Prostate gland (tissue), 2 donors: ENCODE data around the gene FAM234A. TPM values are rescaled to one million over a fixed set of nuclear protein-coding genes. Genes with fewer than 3 reads are reported as not detected.

Experiments used
- DNase-seq: peaks from one replicate; pipeline ENCODE4 v3.0.0-alpha.2; 2019; ENCODE audit warnings: low spot score
- H3K27ac ChIP-seq, 2 donors: fragments of 200-600 bp; sonication (generic); 2 replicates each; pipeline ENCODE4 v1.5.1; 2017 to 2019
- H3K27me3 ChIP-seq: fragments of 200-600 bp; sonication (generic); replicated peaks from 2 replicates; pipeline ENCODE4 v1.5.1; 2019; ENCODE audit not compliant: insufficient read depth
- H3K36me3 ChIP-seq, 2 donors: fragments of 200-600 bp; sonication (generic); 1 replicate in 1 of 2; 2 replicates in 1 of 2; pipeline versions ENCODE4 v1.5.1 to v1.8.1; 2017 to 2019
- H3K4me1 ChIP-seq: fragments of 200-600 bp; sonication (generic); replicated peaks from 2 replicates; pipeline ENCODE4 v1.5.1; 2019
- H3K4me3 ChIP-seq, 2 donors: fragments of 200-600 bp; sonication (generic); 2 replicates each; pipeline ENCODE4 v1.5.1; 2017 to 2019
- H3K9me3 ChIP-seq: fragments of 200-600 bp; sonication (generic); 2 replicates; pipeline ENCODE4 v1.5.1; 2017
- POLR2A ChIP-seq: fragments of 450-650 bp; IDR thresholded peaks from one replicate; pipeline ENCODE4 v1.6.1; 2016; ENCODE audit warnings: antibody characterized with exemption, mild to moderate bottlenecking
- POLR2AphosphoS5 ChIP-seq: sonication (generic); formaldehyde crosslinking; IDR thresholded peaks from one replicate; pipeline ENCODE4 v1.6.1; 2017; ENCODE audit warnings: antibody characterized with exemption
- WGBS: methylation state at CpG from one replicate; pipeline ENCODE4 v1.1.5; 2018; 5-methylcytosine and 5-hydroxymethylcytosine counted together
- intact Hi-C: fragments of 100-400 bp; cut with DNase I; formaldehyde crosslinking; loops from one replicate; pipeline ENCODE4 v1.14.2; 2022
- total RNA-seq, 2 donors: library from RNA; depleted of rRNA; stranded (reverse); fragments of >200 nt; gene quantifications; one replicate each; pipeline ENCODE4 v1.1.0, GENCODE V29; 2016
- TF ChIP-seq, protein P1 (sequence below), 4 experiments: fragments of 200-600 bp in 2 of 4; fragments of 450-650 bp in 2 of 4; sonication (generic) in 2 of 4; IDR thresholded peaks; 1 replicate in 3 of 4; 2 replicates in 1 of 4; pipeline ENCODE4 v1.5.1; 2016 to 2019; ENCODE audit warnings: antibody characterized with exemption in 4 of 4, mild to moderate bottlenecking in 2 of 4, moderate library complexity in 2 of 4

Gene FAM234A
- total RNA-seq, 2 donors from 2014 or later, result 83.8 to 114 TPM

DNA sequence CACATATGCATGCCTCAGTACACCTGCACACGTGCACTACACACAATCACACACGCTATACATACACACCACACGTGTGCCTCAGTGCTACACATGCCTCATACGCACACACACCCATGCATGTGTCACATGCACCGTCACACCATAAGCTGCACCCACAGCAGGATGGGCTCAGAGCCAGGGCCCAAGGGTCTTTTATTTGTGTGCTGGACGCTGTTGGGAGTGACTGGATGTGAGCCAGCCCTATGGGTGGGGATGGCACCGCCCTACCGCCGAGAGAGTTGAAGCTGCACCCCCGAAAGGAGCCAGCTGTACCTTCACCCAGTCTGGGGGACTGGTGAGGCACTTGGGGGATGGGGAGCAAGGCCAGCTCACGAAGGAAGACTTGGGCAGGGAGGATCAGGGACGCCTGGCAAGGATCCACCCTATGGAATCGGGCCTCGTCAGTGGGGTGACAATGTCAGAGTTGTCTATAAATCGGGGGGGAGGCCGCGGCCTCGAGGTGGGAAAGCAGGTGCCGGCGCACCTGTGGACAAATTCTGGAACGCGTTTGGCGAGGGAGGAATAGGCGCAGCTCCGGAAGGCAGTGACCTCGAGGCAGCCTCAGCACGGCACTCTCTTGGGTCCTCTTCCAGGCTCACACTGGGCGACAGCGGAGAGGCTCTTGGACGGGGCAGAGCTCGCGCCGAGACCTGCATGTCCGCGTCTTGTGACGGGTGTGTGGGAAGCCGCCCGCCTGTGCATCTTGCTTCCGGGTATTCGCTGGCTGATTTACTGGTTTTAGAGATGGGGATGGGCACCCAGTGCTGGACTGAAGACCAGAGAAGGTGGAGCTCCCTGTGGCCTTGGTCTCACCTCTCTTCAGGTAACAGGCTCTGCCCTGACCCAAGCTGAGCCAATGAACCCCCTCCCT, 33.8 kb downstream of the FAM234A start:
- TF ChIP-seq POLR2A, result no peak
- no peak for TF ChIP-seq POLR2AphosphoS5
- TF ChIP-seq, protein P1, sequence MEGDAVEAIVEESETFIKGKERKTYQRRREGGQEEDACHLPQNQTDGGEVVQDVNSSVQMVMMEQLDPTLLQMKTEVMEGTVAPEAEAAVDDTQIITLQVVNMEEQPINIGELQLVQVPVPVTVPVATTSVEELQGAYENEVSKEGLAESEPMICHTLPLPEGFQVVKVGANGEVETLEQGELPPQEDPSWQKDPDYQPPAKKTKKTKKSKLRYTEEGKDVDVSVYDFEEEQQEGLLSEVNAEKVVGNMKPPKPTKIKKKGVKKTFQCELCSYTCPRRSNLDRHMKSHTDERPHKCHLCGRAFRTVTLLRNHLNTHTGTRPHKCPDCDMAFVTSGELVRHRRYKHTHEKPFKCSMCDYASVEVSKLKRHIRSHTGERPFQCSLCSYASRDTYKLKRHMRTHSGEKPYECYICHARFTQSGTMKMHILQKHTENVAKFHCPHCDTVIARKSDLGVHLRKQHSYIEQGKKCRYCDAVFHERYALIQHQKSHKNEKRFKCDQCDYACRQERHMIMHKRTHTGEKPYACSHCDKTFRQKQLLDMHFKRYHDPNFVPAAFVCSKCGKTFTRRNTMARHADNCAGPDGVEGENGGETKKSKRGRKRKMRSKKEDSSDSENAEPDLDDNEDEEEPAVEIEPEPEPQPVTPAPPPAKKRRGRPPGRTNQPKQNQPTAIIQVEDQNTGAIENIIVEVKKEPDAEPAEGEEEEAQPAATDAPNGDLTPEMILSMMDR (IDR thresholded peaks at IDR 0.05), result no peak
- Histone ChIP-seq H3K27ac (no peak overlapping the region), H3K36me3 (peaks cover 0 to 8% of the 10 kb centered on the region in 2 donors), H3K9me3 (no peaks in the 10 kb centered on the region), H3K4me1 (no peaks in the 10 kb centered on the region), H3K4me3 (no peak overlapping the region), H3K27me3 (no peaks in the 10 kb centered on the region)
- intact Hi-C loops, result no loop called here
- peak; percentile 33 for DNase-seq
- WGBS, result 52% methylated on average over 40 of the region's 40 CpGs

DNA sequence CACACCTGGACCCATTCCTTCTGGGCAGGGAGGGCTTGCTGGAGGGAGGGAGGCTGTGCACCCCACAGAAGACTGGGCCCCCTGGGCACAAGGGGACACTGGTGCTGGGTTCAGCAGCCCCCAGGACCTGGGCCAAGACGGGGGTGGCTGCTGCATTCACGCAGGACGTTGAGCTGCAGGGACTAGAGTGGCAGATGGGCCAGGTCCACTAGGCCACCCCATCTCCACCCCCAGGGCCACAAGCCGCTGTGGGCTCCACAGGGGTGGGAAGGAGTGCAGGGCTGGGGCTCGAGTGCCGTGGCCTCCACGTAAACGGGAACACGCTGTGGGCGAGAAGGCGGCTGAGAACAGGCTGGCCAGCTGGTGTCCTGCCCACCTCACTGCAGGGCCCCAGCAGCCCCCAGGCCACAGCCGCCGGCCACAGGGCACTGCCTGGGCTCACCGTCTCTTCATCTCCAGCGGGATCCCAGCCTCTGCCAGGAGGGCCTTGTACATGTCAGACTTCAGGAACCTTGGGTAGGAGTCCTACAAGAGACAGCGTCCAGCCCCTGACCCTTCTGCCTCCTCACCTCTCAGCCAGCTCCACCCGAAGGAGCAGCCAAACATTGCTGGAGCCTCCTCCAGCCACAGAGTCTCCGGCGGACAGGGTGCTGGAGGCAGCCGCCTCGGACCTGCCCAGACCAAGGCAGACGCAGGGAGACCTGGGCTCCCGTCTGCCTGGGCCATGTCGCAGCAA, 34.6 kb downstream of the FAM234A start:
- Histone ChIP-seq H3K27ac (no peak overlapping the region), H3K27me3 (no peaks in the 10 kb centered on the region), H3K4me3 (no peak overlapping the region), H3K36me3 (no peaks in the 10 kb centered on the region), H3K9me3 (no peaks in the 10 kb centered on the region), H3K4me1 (no peaks in the 10 kb centered on the region)
- no peak for DNase-seq
- intact Hi-C loops, result no loop called here
- WGBS, result 79% methylated on average over 24 of the region's 24 CpGs
- TF ChIP-seq POLR2AphosphoS5, result no peak
- no peak for TF ChIP-seq POLR2A
- TF ChIP-seq, protein P1 (IDR thresholded peaks at IDR 0.05), result no peak

DNA sequence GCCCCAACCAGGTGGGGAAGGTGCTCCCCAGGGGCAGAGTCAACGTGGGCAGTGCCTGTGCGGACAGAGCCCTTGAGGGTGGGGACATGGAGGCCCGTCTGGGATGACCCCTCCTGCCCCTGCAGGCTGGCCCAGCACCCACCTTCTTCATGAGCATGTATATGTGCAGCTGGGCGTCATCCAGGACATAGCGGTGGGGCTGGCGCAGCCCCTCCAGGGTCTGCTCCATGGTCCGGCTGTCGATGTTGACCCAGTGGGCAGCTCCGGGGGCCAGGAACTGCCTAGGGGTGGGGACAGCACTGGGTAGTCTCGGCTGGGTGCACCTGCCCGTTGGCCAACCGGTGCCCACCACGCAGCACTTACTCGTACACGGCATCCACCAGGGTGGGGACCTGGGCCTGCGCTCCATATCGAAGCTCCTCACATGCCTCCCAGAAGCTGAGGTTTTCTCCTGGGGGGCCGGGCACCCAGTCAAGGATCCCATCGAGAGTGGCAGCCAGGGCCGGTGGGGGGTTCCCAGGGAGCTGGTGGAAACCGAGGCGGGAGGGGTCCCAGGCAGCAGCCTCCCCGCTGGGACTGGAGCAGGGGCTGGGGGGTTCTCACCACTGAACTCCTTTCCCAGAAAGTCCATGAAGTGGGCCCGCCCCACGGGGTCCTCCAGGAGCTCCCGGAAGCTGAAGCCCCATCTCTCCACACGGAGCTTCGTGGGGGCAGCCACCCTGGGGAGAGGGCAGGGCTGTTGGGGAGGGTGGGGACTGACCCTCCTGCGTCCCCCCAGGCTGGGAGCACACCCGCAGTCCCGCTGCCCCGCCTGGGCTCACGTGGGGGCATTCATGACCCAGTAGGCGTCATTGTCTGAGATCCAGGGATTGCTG, 36.0 kb downstream of the FAM234A start:
- Histone ChIP-seq H3K4me1 (peaks cover 4% of the 10 kb centered on the region), H3K4me3 (no peak overlapping the region), H3K27ac (no peak overlapping the region), H3K9me3 (no peaks in the 10 kb centered on the region), H3K27me3 (no peaks in the 10 kb centered on the region), H3K36me3 (no peaks in the 10 kb centered on the region)
- no peak for DNase-seq
- no peak for TF ChIP-seq POLR2A
- TF ChIP-seq, protein P1 (IDR thresholded peaks at IDR 0.05), result no peak
- TF ChIP-seq POLR2AphosphoS5, result no peak
- WGBS, result 88% methylated on average over 34 of the region's 34 CpGs
- intact Hi-C loops, result no loop called here

DNA sequence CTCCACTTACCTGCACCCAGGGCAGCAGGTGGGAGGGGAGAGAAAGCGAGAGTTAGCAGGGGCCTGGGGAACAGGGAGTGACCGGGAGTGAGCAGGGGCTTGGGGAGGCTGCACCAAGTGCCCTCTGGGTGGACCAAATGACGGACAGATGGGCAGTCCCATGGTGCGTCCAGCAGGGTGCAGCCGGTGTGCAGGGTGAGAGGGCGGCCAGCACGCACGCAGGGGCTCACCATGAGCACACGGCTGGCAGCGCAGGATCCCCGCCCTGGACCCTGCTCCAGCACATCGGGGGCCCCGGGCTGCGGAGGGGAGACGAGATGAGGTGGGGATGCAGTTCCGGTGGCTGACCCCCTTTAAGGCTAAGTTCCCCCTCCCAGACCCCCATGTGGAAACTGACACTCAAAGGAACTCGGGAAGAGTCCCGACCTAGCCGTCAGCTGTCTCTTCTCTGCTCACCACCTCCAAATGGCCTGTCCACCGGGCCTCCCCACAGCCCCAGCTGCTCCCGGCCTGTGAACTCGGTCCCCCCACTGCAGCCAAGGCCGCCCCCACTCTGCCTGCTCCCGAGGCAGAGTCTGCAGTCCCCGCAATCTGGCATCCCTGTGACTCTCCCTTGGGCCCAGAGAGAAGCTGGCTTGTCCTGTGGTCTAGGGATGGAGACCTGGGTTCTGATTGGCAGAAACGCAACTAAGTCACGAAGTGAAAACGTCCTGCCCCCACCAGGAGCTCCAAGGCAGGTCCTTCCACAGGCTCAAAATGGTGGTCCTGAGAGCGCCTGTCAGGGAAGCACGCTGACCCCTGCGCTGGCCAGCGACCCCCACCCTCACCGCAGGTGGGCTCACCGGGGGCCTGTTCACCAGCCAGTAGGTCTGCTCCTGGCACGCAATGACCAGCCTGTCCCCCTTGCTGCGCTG, 38.3 kb downstream of the FAM234A start:
- Histone ChIP-seq H3K27ac (no peak overlapping the region), H3K27me3 (no peaks in the 10 kb centered on the region), H3K36me3 (no peaks in the 10 kb centered on the region), H3K4me1 (peaks cover 4% of the 10 kb centered on the region), H3K4me3 (no peak overlapping the region), H3K9me3 (no peaks in the 10 kb centered on the region)
- no peak for DNase-seq
- TF ChIP-seq, protein P1 (IDR thresholded peaks at IDR 0.05), result no peak
- TF ChIP-seq POLR2A (no peak), POLR2AphosphoS5 (no peak)
- 75% methylated on average over 23 of the region's 36 CpGs for WGBS
- intact Hi-C loops, result no loop called here
